GM04503 (cell line): Measurements from ENCODE around the gene REG1B.

Experiments
- DNase-seq: peaks from one replicate; pipeline ENCODE4 v3.0.0-alpha.2; 2012; ENCODE audit warnings: low read depth

The REG1B gene

GRCh38 chr2:79087785-79088364 lies at the start of gene REG1B:
REG1B (minus strand) TSS chr2:79087993; CDS start chr2:79087612, 381 bp downstream.
- DNase-seq, result no peak

- no peak for DNase-seq
These were observed 43.9 kb upstream of the REG1B start for GRCh38 chr2:79131687-79132086.

- no peak for DNase-seq
These were observed 42.0 kb upstream of the REG1B start for GRCh38 chr2:79129804-79130203.

GRCh38 chr2:79129260-79129659 lies 41.5 kb upstream of the REG1B start:
- DNase-seq, result no peak

- no peak for DNase-seq
These were observed 40.6 kb upstream of the REG1B start for GRCh38 chr2:79128406-79128805.

GRCh38 chr2:79125721-79125985 lies 37.9 kb upstream of the REG1B start:
- DNase-seq, result no peak

GRCh38 chr2:79124907-79125720 lies 37.3 kb upstream of the REG1B start:
- no peak for DNase-seq

- no peak for DNase-seq
These were observed 34.9 kb upstream of the REG1B start for GRCh38 chr2:79122676-79123075.

GRCh38 chr2:79120194-79120713 lies 32.5 kb upstream of the REG1B start, which contains the start of gene REG1A:
REG1A (plus strand) TSS chr2:79120488; CDS start chr2:79120862, 374 bp downstream.
- DNase-seq, result no peak

GRCh38 chr2:79116997-79117928 lies 29.5 kb upstream of the REG1B start:
- DNase-seq, result no peak

- no peak for DNase-seq
These were observed 27.2 kb upstream of the REG1B start for GRCh38 chr2:79114797-79115494.

GRCh38 chr2:79112269-79112668 lies 24.5 kb upstream of the REG1B start:
- no peak for DNase-seq

GRCh38 chr2:79105259-79105658 lies 17.5 kb upstream of the REG1B start:
- no peak for DNase-seq

- DNase-seq, result no peak
These were observed 15.4 kb upstream of the REG1B start for GRCh38 chr2:79103214-79103613.

- DNase-seq, result no peak
These were observed 13.2 kb upstream of the REG1B start for GRCh38 chr2:79101024-79101423.

- DNase-seq, result no peak
These were observed 12.5 kb upstream of the REG1B start for GRCh38 chr2:79100285-79100684.

- no peak for DNase-seq
These were observed 11.4 kb upstream of the REG1B start for GRCh38 chr2:79099140-79099686.

- no peak for DNase-seq
These were observed 10.1 kb upstream of the REG1B start for GRCh38 chr2:79097843-79098242.

- DNase-seq, result no peak
These were observed 2.9 kb upstream of the REG1B start for GRCh38 chr2:79090693-79091092.

GRCh38 chr2:79086255-79086654 lies 1.5 kb downstream of the REG1B start:
- no peak for DNase-seq

GRCh38 chr2:79085382-79085781 lies 2.4 kb downstream of the REG1B start:
- DNase-seq, result no peak
